Spleen (tissue), 11 donors: Measurements from ENCODE around the gene PHF20. TPM values are rescaled to one million over a fixed set of nuclear protein-coding genes. Genes with fewer than 3 reads are reported as not detected.
A peak's percentile ranks its signal among the peaks of the same experiment; 100 is the strongest.

Source experiments
- DNase-seq: peaks from one replicate; pipeline ENCODE4 v3.0.0-alpha.2; 2020
- H3K27ac ChIP-seq, 8 donors: fragments of 200-600 bp; sonication (generic) in 7 of 8; 1 replicate in 4 of 8; 2 replicates in 4 of 8; pipeline versions ENCODE4 v1.5.0 to v1.8.0; 2016 to 2021; ENCODE audit warnings: inconsistent platforms in 4 of 8, mild to moderate bottlenecking in 4 of 8, moderate library complexity in 1 of 8
- H3K27me3 ChIP-seq, 7 donors: fragments of 200-600 bp; sonication (generic) in 6 of 7; replicated peaks in 1 of 7; 1 replicate in 4 of 7; 2 replicates in 3 of 7; pipeline versions ENCODE4 v1.5.0 to v1.8.0; 2016 to 2021; ENCODE audit warnings: inconsistent platforms in 3 of 7, mild to moderate bottlenecking in 1 of 7
- H3K36me3 ChIP-seq, 6 donors: fragments of 200-600 bp; sonication (generic) in 5 of 6; 1 replicate in 4 of 6; 2 replicates in 2 of 6; pipeline versions ENCODE4 v1.5.0 to v1.8.0; 2016 to 2021; ENCODE audit warnings: inconsistent platforms in 2 of 6
- H3K4me1 ChIP-seq, 6 donors: fragments of 200-600 bp; sonication (generic) in 5 of 6; 1 replicate in 3 of 6; 2 replicates in 3 of 6; pipeline versions ENCODE4 v1.5.0 to v1.8.0; 2016 to 2021; ENCODE audit warnings: inconsistent platforms in 3 of 6
- H3K4me3 ChIP-seq, 8 donors: fragments of 200-600 bp; sonication (generic) in 7 of 8; 1 replicate in 4 of 8; 2 replicates in 4 of 8; pipeline versions ENCODE4 v1.5.0 to v1.8.0; 2016 to 2021; ENCODE audit warnings: inconsistent platforms in 4 of 8, mild to moderate bottlenecking in 4 of 8, moderate library complexity in 2 of 8
- H3K9me3 ChIP-seq, 8 donors: fragments of 200-600 bp; sonication (generic) in 7 of 8; 1 replicate in 4 of 8; 2 replicates in 4 of 8; pipeline versions ENCODE4 v1.5.0 to v1.8.0; 2016 to 2021; ENCODE audit warnings: inconsistent platforms in 4 of 8
- CTCF ChIP-seq, 11 experiments: fragments of 200-600 bp in 7 of 11; fragments of 450-650 bp in 4 of 11; sonication (generic) in 4 of 11; IDR thresholded peaks in 8 of 11; conservative IDR thresholded peaks in 3 of 11; 1 replicate in 7 of 11; 2 replicates in 4 of 11; pipeline versions ENCODE4 v1.4.0 to v1.8.0; 2016 to 2021; ENCODE audit warnings: antibody characterized with exemption in 11 of 11, inconsistent platforms in 4 of 11, mild to moderate bottlenecking in 1 of 11
- POLR2A ChIP-seq, 3 donors: fragments of 450-650 bp; IDR thresholded peaks; one replicate each; pipeline ENCODE4 v1.5.1; 2017; ENCODE audit warnings: antibody characterized with exemption in 3 of 3, mild to moderate bottlenecking in 1 of 3
- POLR2AphosphoS5 ChIP-seq, 3 donors: sonication (generic); formaldehyde crosslinking; IDR thresholded peaks; one replicate each; pipeline ENCODE4 v1.5.1; 2017; ENCODE audit warnings: antibody characterized with exemption in 3 of 3
- WGBS, 5 donors: extraction: QIAGEN DNeasy Blood & Tissue Kit in 3 of 5; methylation state at CpG; one replicate each; pipeline versions ENCODE4 v1.1.5 to v1.1.7; 2013 to 2018; 5-methylcytosine and 5-hydroxymethylcytosine counted together
- intact Hi-C: fragments of 100-400 bp; cut with DNase I; formaldehyde crosslinking; loops from one replicate; pipeline ENCODE4 v1.15.0; 2023; ENCODE audit warnings: low total_unique reads
- polyA plus RNA-seq, 3 donors: library from polyadenylated mRNA; stranded (reverse); fragments of 200-250 nt; gene quantifications; one replicate each; pipeline ENCODE4 v1.2.1, GENCODE V29; 2013
- total RNA-seq, 7 donors: library from RNA; depleted of rRNA in 3 of 7; stranded (reverse); fragments of >200 nt in 3 of 7; fragmentation: NEBNext Ultra II Directional in 4 of 7; extraction: Animal tissue kit (Norgen Biotek cat#: 25700) in 4 of 7; gene quantifications; one replicate each; pipeline versions ENCODE4 v1.1.0 to v1.2.1, GENCODE V29; 2016 to 2021
- donor health status: healthy with polysubstance abuse.
- donor health status: DM: no; HTN: no; CAD: no; lungs with moderate emphysema.
- donor health status: DM: no; HTN: no; CAD: no.
- donor health status: Bipolar disorder and iron deficiency.
- donor health status: healthy.
- donor health status: DM: no; HTN: no; CAD: no.
- donor health status: DM: yes; HTN: yes; CAD: no.

Gene PHF20
- total and polyA plus RNA-seq, 10 donors = 40.0 to 89.9 (median 57.4) TPM

DNA sequence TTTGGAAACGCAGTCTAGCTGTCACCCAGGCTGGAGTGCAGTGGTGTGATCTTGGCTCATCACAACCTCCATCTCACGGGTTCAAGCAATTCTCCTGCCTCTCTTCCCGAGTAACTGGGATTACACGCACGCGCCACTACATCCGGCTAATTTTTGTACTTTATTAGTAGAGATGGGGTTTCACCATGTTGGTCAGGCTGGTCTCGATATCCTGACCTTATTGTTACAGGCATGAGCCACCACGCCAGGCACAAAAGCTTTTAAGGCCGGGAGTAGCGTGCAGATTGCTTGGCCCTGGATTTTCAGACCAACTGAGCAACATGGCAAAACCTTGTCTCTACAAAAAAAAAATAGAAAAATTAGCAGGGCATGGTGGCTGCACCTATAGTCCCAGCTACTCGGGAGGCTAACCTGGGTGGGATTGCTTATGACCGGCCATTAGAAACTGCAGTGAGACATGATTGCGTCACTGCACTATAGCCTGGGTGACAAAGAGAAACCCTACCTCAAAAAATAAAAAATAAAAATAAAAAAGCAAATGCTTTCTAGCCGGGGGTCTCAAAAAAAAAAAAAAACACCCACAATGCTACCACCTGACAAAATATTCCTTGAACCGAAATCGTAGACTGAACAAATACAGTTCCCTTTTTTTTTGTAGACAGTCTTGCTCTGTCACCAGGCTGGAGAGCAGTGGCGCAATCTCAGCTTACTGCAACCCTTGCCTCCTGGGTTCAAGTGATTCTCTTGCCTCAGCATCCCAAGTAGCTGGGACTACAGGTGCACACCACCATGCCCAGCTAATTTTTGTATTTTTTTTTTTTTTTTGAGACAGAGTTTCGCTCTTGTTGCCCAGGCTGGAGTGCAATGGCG is 44.7 kb upstream of the PHF20 start:
- no peak for DNase-seq
- Histone ChIP-seq H3K4me1 (peaks cover 26 to 88% (median 47%) of the 10 kb centered on the region in 6 donors), H3K9me3 (no peaks in the 10 kb centered on the region), H3K27me3 (no peaks in the 10 kb centered on the region), H3K36me3 (peaks cover 10 to 100% (median 99%) of the 10 kb centered on the region in 6 donors), H3K27ac (peak overlapping the region in 2 of 8 donors; percentile 26 to 43), H3K4me3 (no peak overlapping the region)
- no peak for TF ChIP-seq POLR2A (IDR thresholded peaks at IDR 0.05)
- no peak for TF ChIP-seq CTCF (IDR thresholded peaks at IDR 0.05 in 8 of 11, conservative IDR thresholded peaks at IDR 0.05 in 3 of 11)
- TF ChIP-seq POLR2AphosphoS5 (IDR thresholded peaks at IDR 0.05) = peak in 1 of 3 donors; percentile 42
- 88 to 93% (median 91%) methylated on average over 20 of the region's 20 CpGs for WGBS, 5 donors
- intact Hi-C loops = no loop called here

GRCh38 chr20:35729283-35729807 is 42.5 kb upstream of the PHF20 start:
- 82 to 89% (median 87%) methylated on average over 7 of the region's 7 CpGs for WGBS, 5 donors

GRCh38 chr20:35729836-35730582 is 41.8 kb upstream of the PHF20 start:
- intact Hi-C loops = loop anchor here (10.0 kb wide), 1 partner anchor 155 kb away; no protein-coding TSS in a partner anchor
- Histone ChIP-seq H3K4me3 (no peak overlapping the region), H3K36me3 (peaks cover 12 to 100% (median 99%) of the 10 kb centered on the region in 6 donors), H3K4me1 (peaks cover 44 to 95% (median 68%) of the 10 kb centered on the region in 6 donors), H3K9me3 (no peaks in the 10 kb centered on the region), H3K27me3 (no peaks in the 10 kb centered on the region), H3K27ac (no peak overlapping the region)
- TF ChIP-seq CTCF (IDR thresholded peaks at IDR 0.05 in 8 of 11, conservative IDR thresholded peaks at IDR 0.05 in 3 of 11) (no peak), POLR2AphosphoS5 (IDR thresholded peaks at IDR 0.05) (no peak), POLR2A (IDR thresholded peaks at IDR 0.05) (no peak)
- 72 to 94% (median 86%) methylated on average over 2 of the region's 2 CpGs for WGBS, 5 donors
- no peak for DNase-seq

More at GRCh38 chr20:35729283-35729807, 42.5 kb upstream of the PHF20 start:
- Histone ChIP-seq H3K9me3 (no peaks in the 10 kb centered on the region), H3K27me3 (no peaks in the 10 kb centered on the region), H3K4me1 (peaks cover 38 to 91% (median 61%) of the 10 kb centered on the region in 6 donors), H3K36me3 (peaks cover 10 to 100% (median 99%) of the 10 kb centered on the region in 6 donors), H3K27ac (no peak overlapping the region), H3K4me3 (no peak overlapping the region)
- TF ChIP-seq POLR2A (IDR thresholded peaks at IDR 0.05) (no peak), POLR2AphosphoS5 (IDR thresholded peaks at IDR 0.05) (no peak), CTCF (IDR thresholded peaks at IDR 0.05 in 8 of 11, conservative IDR thresholded peaks at IDR 0.05 in 3 of 11) (no peak)
- no peak for DNase-seq
- intact Hi-C loops = no loop called here
